Uterus (tissue), 2 donors: Measurements from ENCODE around the gene LDHAL6B.

Experiments
- CTCF ChIP-seq, 4 experiments: fragments of 200-600 bp in 2 of 4; fragments of 450-650 bp in 2 of 4; sonication (generic) in 2 of 4; IDR thresholded peaks; one replicate each; pipeline ENCODE4 v1.5.1; 2016 to 2019; ENCODE audit warnings: antibody characterized with exemption in 4 of 4, mild to moderate bottlenecking in 2 of 4, moderate library complexity in 1 of 4
- POLR2A ChIP-seq, 2 donors: fragments of 450-650 bp; IDR thresholded peaks; one replicate each; pipeline ENCODE4 v1.6.1; 2016; ENCODE audit warnings: antibody characterized with exemption in 2 of 2, mild to moderate bottlenecking in 1 of 2, moderate library complexity in 1 of 2

- TF ChIP-seq CTCF (IDR thresholded peaks at IDR 0.05) (no peak), POLR2A (IDR thresholded peaks at IDR 0.05) (no peak)
Measured at GRCh38 chr15:59206623-59207183, at the start of gene LDHAL6B.
